MCF 10A (cell line): ENCODE measurements around the gene KCNQ5. TPM values are rescaled to one million over a fixed set of nuclear protein-coding genes. Genes with fewer than 3 reads are reported as not detected.

Experiments
- BruUV-seq: library from RNA; stranded (reverse); fragments of 400-500 nt; replicated peaks from 2 replicates; lab custom pipeline; 2021; lab: Mats Ljungman, UMichigan
- CTCF ChIA-PET: fragments of 300-600 bp; sonication (Branson Sonifier 250); formaldehyde crosslinking; extraction: SDS; loops from one replicate; lab custom pipeline; 2021; ENCODE audit warnings: antibody characterized with exemption, inconsistent platforms; lab: Yijun Ruan, JAX
- POLR2A ChIA-PET: fragments of 300-600, 350-650 bp; sonication (Branson Sonifier 250); formaldehyde crosslinking; extraction: SDS; loops from one replicate; lab custom pipeline; 2020; ENCODE audit warnings: antibody characterized with exemption, inconsistent platforms; lab: Yijun Ruan, JAX
- DNase-seq: peaks from one replicate; pipeline ENCODE4 v3.0.0-alpha.2; 2018; ENCODE audit not compliant: unreplicated experiment
- H3K27ac Mint-ChIP-seq: one replicate; pipeline ENCODE4 v1.8.0; 2022; ENCODE audit warnings: mild to moderate bottlenecking, low read depth, mixed read lengths; ENCODE audit not compliant: unreplicated experiment
- H3K27me3 Mint-ChIP-seq: one replicate; pipeline ENCODE4 v1.8.0; 2022; ENCODE audit warnings: mixed read lengths; ENCODE audit not compliant: insufficient read depth, unreplicated experiment
- H3K36me3 Mint-ChIP-seq: one replicate; pipeline ENCODE4 v1.8.0; 2022; ENCODE audit warnings: mild to moderate bottlenecking, moderate library complexity, mixed read lengths; ENCODE audit not compliant: insufficient read depth, unreplicated experiment
- H3K4me1 Mint-ChIP-seq: one replicate; pipeline ENCODE4 v1.8.0; 2022; ENCODE audit warnings: mixed read lengths; ENCODE audit not compliant: insufficient read depth, unreplicated experiment
- H3K4me3 Mint-ChIP-seq: one replicate; pipeline ENCODE4 v1.8.0; 2022; ENCODE audit warnings: mild to moderate bottlenecking, moderate library complexity, mixed read lengths; ENCODE audit not compliant: unreplicated experiment
- H3K9me3 Mint-ChIP-seq: one replicate; pipeline ENCODE4 v1.8.0; 2022; ENCODE audit warnings: mixed read lengths; ENCODE audit not compliant: unreplicated experiment
- CTCF ChIP-seq: fragments of 200-600 bp; IDR thresholded peaks from one replicate; pipeline ENCODE4 v1.8.0; 2022; ENCODE audit warnings: antibody characterized with exemption, mild to moderate bottlenecking; ENCODE audit not compliant: unreplicated experiment
- intact Hi-C: fragments of 100-400 bp; cut with micrococcal nuclease; formaldehyde crosslinking; loops from 2 replicates; pipeline ENCODE4 v1.14.1; 2022
- total RNA-seq: library from RNA; stranded (reverse); gene quantifications from 2 replicates; pipeline ENCODE4 v1.2.3, GENCODE V29; 2022

The KCNQ5 gene
- total RNA-seq, 1 experiment from 2014 or later: 10.3 TPM

- Mint-ChIP-seq H3K4me3 (no peak overlapping the region), H3K36me3 (no peaks in the 10 kb centered on the region), H3K9me3 (no peaks in the 10 kb centered on the region), H3K27me3 (no peaks in the 10 kb centered on the region), H3K4me1 (peaks cover 4% of the 10 kb centered on the region), H3K27ac (no peak overlapping the region)
- ChIA-PET POLR2A (no interaction called here), CTCF (no interaction called here)
- intact Hi-C loops: no loop called here
- BruUV-seq: no TSS peak
- DNase-seq: no peak
- TF ChIP-seq CTCF: no peak
Observed at GRCh38 chr6:73058736-73059135, 436.9 kb downstream of the KCNQ5 start.

GRCh38 chr6:73062130-73062529, 440.3 kb downstream of the KCNQ5 start:
- H3K4me1 Mint-ChIP-seq: peaks cover 4% of the 10 kb centered on the region
- peaks cover 5% of the 10 kb centered on the region for H3K9me3 Mint-ChIP-seq
- no peaks in the 10 kb centered on the region for H3K27me3 Mint-ChIP-seq
- CTCF ChIA-PET: no interaction called here
- H3K4me3 Mint-ChIP-seq: no peak overlapping the region
- BruUV-seq: no TSS peak
- POLR2A ChIA-PET: interaction anchor here (0.8 kb wide), 1 partner anchor 12 kb away, joined by 3 read pairs; no protein-coding TSS in a partner anchor
- intact Hi-C loops: no loop called here
- H3K36me3 Mint-ChIP-seq: no peaks in the 10 kb centered on the region
- no peak overlapping the region for H3K27ac Mint-ChIP-seq
- TF ChIP-seq CTCF: no peak
- no peak for DNase-seq

GRCh38 chr6:73062837-73063236, 441.0 kb downstream of the KCNQ5 start:
- H3K9me3 Mint-ChIP-seq: peaks cover 5% of the 10 kb centered on the region
- H3K36me3 Mint-ChIP-seq: no peaks in the 10 kb centered on the region
- CTCF ChIA-PET: interaction anchor here (0.6 kb wide), 1 partner anchor 13 kb away, joined by 3 read pairs; no protein-coding TSS in a partner anchor
- no peak overlapping the region for H3K4me3 Mint-ChIP-seq
- intact Hi-C loops: no loop called here
- POLR2A ChIA-PET: no interaction called here
- no peak overlapping the region for H3K27ac Mint-ChIP-seq
- BruUV-seq: no TSS peak
- H3K4me1 Mint-ChIP-seq: peaks cover 4% of the 10 kb centered on the region
- H3K27me3 Mint-ChIP-seq: no peaks in the 10 kb centered on the region
- DNase-seq: no peak
- TF ChIP-seq CTCF: no peak

GRCh38 chr6:73064266-73064665, 442.4 kb downstream of the KCNQ5 start:
- no TSS peak for BruUV-seq
- H3K9me3 Mint-ChIP-seq: peaks cover 5% of the 10 kb centered on the region
- no peak overlapping the region for H3K4me3 Mint-ChIP-seq
- no peak for TF ChIP-seq CTCF
- H3K27ac Mint-ChIP-seq: no peak overlapping the region
- no peak for DNase-seq
- H3K4me1 Mint-ChIP-seq: peaks cover 4% of the 10 kb centered on the region
- no peaks in the 10 kb centered on the region for H3K27me3 Mint-ChIP-seq
- CTCF ChIA-PET: interaction anchor here (0.7 kb wide), 1 partner anchor 1357 kb away, joined by 3 read pairs; no protein-coding TSS in a partner anchor
- intact Hi-C loops: no loop called here
- POLR2A ChIA-PET: interaction anchor here (0.6 kb wide), 1 partner anchor 17 kb away, joined by 5 read pairs; no protein-coding TSS in a partner anchor
- H3K36me3 Mint-ChIP-seq: no peaks in the 10 kb centered on the region
